Erythroblast (primary cell): ENCODE data around the gene HSD17B1.

Experiments used
- GATA1 ChIP-seq: IDR thresholded peaks from 2 replicates; pipeline ENCODE4 v1.6.1; 2011; ENCODE audit warnings: low read depth, mild to moderate bottlenecking, control low read depth, low read length, moderate library complexity
- POLR2A ChIP-seq: IDR thresholded peaks from 2 replicates; pipeline ENCODE4 v1.6.1; 2011; ENCODE audit warnings: mild to moderate bottlenecking, low read length

DNA sequence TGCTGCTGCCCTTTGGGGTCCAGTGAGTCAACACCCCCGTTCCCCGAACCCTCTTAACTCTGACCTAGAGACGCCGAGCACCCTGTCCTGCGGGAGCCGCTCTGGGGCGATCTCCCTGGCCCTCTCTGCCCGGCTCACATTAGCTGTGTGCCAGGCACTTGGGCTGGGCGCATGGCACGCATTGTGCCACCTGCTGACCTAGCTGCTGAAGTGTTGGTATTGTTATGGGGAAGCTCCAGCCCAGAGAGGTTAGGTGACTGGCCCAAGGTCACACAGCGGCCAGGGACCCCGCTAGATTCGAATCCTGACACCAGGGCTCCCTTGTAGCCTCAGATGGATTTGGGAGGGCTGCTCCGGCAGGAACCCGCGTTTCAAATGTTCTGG, 1.1 kb downstream of the HSD17B1 start:
- no peak for TF ChIP-seq POLR2A
- no peak for TF ChIP-seq GATA1
